HepG2 (cell line): ENCODE measurements around the gene ZBTB32. TPM values are rescaled to one million over a fixed set of nuclear protein-coding genes. Genes with fewer than 3 reads are reported as not detected.
A peak's percentile ranks its signal among the peaks of the same experiment; 100 is the strongest.

Experiments
- ATAC-seq: fragments of 200-7000 bp; cut with Tn5 transposase; 3 replicates; pipeline ENCODE4 v1.9.1; 2020; ENCODE audit warnings: mild to moderate bottlenecking, moderate library complexity
- Bru-seq: library from RNA; stranded (reverse); fragments of 400-500 nt; gene quantifications from one replicate; lab custom pipeline; 2021; lab: Mats Ljungman, UMichigan
- BruChase-seq, 2 experiments: library from RNA; stranded (reverse); fragments of 400-500 nt; gene quantifications; one replicate each; lab custom pipeline; 2021; lab: Mats Ljungman, UMichigan
- BruUV-seq: library from RNA; stranded (reverse); fragments of 400-500 nt; replicated peaks from 2 replicates; lab custom pipeline; 2021; lab: Mats Ljungman, UMichigan
- CTCF ChIA-PET: fragments of 300-600 bp; formaldehyde crosslinking; extraction: SDS; loops from one replicate; lab custom pipeline; 2021; ENCODE audit warnings: low total read pairs, inconsistent platforms, low intra/inter-chr PET ratio; lab: Yijun Ruan, JAX
- POLR2A ChIA-PET: fragments of 350-600 bp; sonication (Branson Sonifier 250); formaldehyde crosslinking; loops from one replicate; lab custom pipeline; 2020; ENCODE audit warnings: antibody characterized with exemption, inconsistent platforms; lab: Yijun Ruan, JAX
- DNase-seq: peaks from one replicate; pipeline ENCODE4 v3.0.0-alpha.2; 2015; ENCODE audit warnings: low spot score
- FAIRE-seq: peaks from 3 replicates; lab custom pipeline; 2011; peaks lifted over from hg19 to GRCh38; lab: Jason Lieb, UNC
- H2AFZ ChIP-seq: one replicate; pipeline ENCODE4 v1.6.1; 2011; ENCODE audit warnings: low read length, inconsistent platforms
- H3K27ac ChIP-seq: fragments of 300-600 bp; 3 replicates; pipeline ENCODE4 v1.8.0; 2011; ENCODE audit warnings: mixed run types, mild to moderate bottlenecking, mixed read lengths, low read length, inconsistent platforms; ENCODE audit not compliant: insufficient read depth; ENCODE audit errors: extremely low read length
- H3K27me3 ChIP-seq, 2 experiments: fragments of 200-600 bp in 1 of 2; 2 replicates in 1 of 2; 3 replicates in 1 of 2; pipeline versions ENCODE4 v1.6.0 to v1.8.0; 2011; ENCODE audit warnings: low read length in 2 of 2, mild to moderate bottlenecking in 2 of 2, moderate library complexity in 2 of 2, inconsistent platforms in 1 of 2; ENCODE audit not compliant: insufficient read depth in 2 of 2, control insufficient read depth in 1 of 2
- H3K36me3 ChIP-seq, 2 experiments: fragments of 200-600 bp in 1 of 2; replicated peaks in 1 of 2; 2 replicates in 1 of 2; 3 replicates in 1 of 2; pipeline versions ENCODE4 v1.5.1 to v1.8.0; 2011; ENCODE audit warnings: low read length in 2 of 2, inconsistent platforms in 1 of 2; ENCODE audit not compliant: insufficient read depth in 2 of 2, control insufficient read depth in 1 of 2
- H3K4me1 ChIP-seq: 2 replicates; pipeline ENCODE4 v1.5.1; 2012; ENCODE audit warnings: low read length, inconsistent platforms; ENCODE audit not compliant: insufficient read depth
- H3K4me2 ChIP-seq: 2 replicates; pipeline ENCODE4 v1.6.0; 2011; ENCODE audit warnings: low read depth, low read length, inconsistent platforms
- H3K4me3 ChIP-seq, 3 experiments: fragments of 200-600 bp in 1 of 3; sonication (generic), shearing (Covaris generic) in 1 of 3; replicated peaks in 1 of 3; 2 replicates each; pipeline ENCODE4 v1.5.1; 2011 to 2016; ENCODE audit warnings: low read length in 3 of 3, inconsistent platforms in 2 of 3, low read depth in 2 of 3, mild to moderate bottlenecking in 2 of 3, control low read depth in 1 of 3, mixed read lengths in 1 of 3; ENCODE audit not compliant: insufficient read depth in 1 of 3
- H3K79me2 ChIP-seq: one replicate; pipeline ENCODE4 v1.6.1; 2011; ENCODE audit warnings: low read length, inconsistent platforms; ENCODE audit not compliant: insufficient read depth
- H3K9ac ChIP-seq: 2 replicates; pipeline ENCODE4 v1.6.0; 2011; ENCODE audit warnings: mild to moderate bottlenecking, low read depth, low read length, inconsistent platforms; ENCODE audit not compliant: insufficient read depth
- H3K9me3 ChIP-seq: 2 replicates; pipeline ENCODE4 v1.5.1; 2012; ENCODE audit warnings: mild to moderate bottlenecking, low read length
- H4K20me1 ChIP-seq: 2 replicates; pipeline ENCODE4 v1.6.0; 2011; ENCODE audit warnings: inconsistent platforms, mild to moderate bottlenecking, low read length, moderate library complexity; ENCODE audit not compliant: insufficient read depth
- MIER2 ChIP-seq: IDR thresholded peaks from 2 replicates; pipeline ENCODE4 v1.6.1; 2016; ENCODE audit warnings: missing biosample characterization, missing genetic modification reagents
- NFIC ChIP-seq: IDR thresholded peaks from 2 replicates; pipeline ENCODE4 v1.6.1; 2012; ENCODE audit warnings: mild to moderate bottlenecking, low read length, inconsistent platforms
- PHF20 ChIP-seq: sonication (generic); formaldehyde crosslinking; IDR thresholded peaks from 2 replicates; pipeline ENCODE4 v1.5.0; 2020; ENCODE audit warnings: mild to moderate bottlenecking, missing genetic modification reagents
- RARA ChIP-seq: IDR thresholded peaks from 2 replicates; pipeline ENCODE4 v1.6.1; 2016; ENCODE audit warnings: missing genetic modification reagents, missing compliant biosample characterization
- SNAI1 ChIP-seq: sonication (generic); formaldehyde crosslinking; IDR thresholded peaks from 2 replicates; pipeline ENCODE4 v1.5.0; 2020; ENCODE audit warnings: mild to moderate bottlenecking, missing genetic modification reagents, borderline replicate concordance
- TAF1 ChIP-seq: sonication (generic); formaldehyde crosslinking; IDR thresholded peaks from 2 replicates; pipeline ENCODE4 v1.4.0; 2020; ENCODE audit warnings: missing genetic modification reagents
- WGBS: methylation state at CpG from one replicate; pipeline ENCODE4 v1.1.6; 2017; ENCODE audit warnings: low lambda C conversion rate; 5-methylcytosine and 5-hydroxymethylcytosine counted together
- in situ Hi-C: cut with HindIII; loops from 2 replicates; pipeline ENCODE4 v1.10.0; 2017; ENCODE audit warnings: low pct_unique_long_range_greater_than_20kb; ENCODE audit not compliant: extremely low pct_ligation_motif_present
- intact Hi-C: fragments of 100-400 bp; cut with micrococcal nuclease; formaldehyde crosslinking; loops from one replicate; pipeline ENCODE4 v1.10.0; 2022; ENCODE audit not compliant: unreplicated experiment
- long read RNA-seq, 2 experiments: library from RNA in 1 of 2; library from polyadenylated mRNA in 1 of 2; stranded (forward) in 1 of 2; unstranded in 1 of 2; transcript quantifications; one replicate each; pipeline ENCODE4 v2.0.0, GENCODE V29; 2019 to 2022
- polyA minus RNA-seq, 3 experiments: library from RNA; depleted of rRNA, polyadenylated mRNA; stranded (reverse); fragments of >200 nt; gene quantifications; 2 replicates each; pipeline ENCODE4 v1.2.3, GENCODE V29; 2011; ENCODE audit warnings: low replicate concordance in 1 of 3
- polyA plus RNA-seq, 8 experiments: library from polyadenylated mRNA; depleted of rRNA in 3 of 8; stranded (reverse) in 7 of 8; unstranded in 1 of 8; fragments of >200 nt; fragmentation: Illumina TruSeq in 4 of 8; extraction: Trizol in 4 of 8; gene quantifications; 2 replicates each; pipeline versions ENCODE4 v1.2.1 to v1.2.3, GENCODE V29; 2011 to 2016; ENCODE audit warnings: low read depth in 4 of 8, missing spikeins in 1 of 8, mixed read lengths in 1 of 8; ENCODE audit not compliant: insufficient read depth in 1 of 8
- total RNA-seq, 5 experiments: library from RNA; depleted of rRNA; stranded (reverse); fragments of >200 nt; fragmentation: Illumina TruSeq; extraction: Trizol; gene quantifications; 2 replicates each; pipeline ENCODE4 v1.2.3, GENCODE V29; 2016; ENCODE audit warnings: low read depth in 1 of 5
- TF ChIP-seq, protein P1 (sequence below): sonication (generic); formaldehyde crosslinking; conservative IDR thresholded peaks from 2 replicates; pipeline ENCODE4 v1.8.0; 2022; ENCODE audit warnings: low read depth, missing genetic modification reagents
- TF ChIP-seq, protein P2 (sequence below): sonication (generic); formaldehyde crosslinking; IDR thresholded peaks from 2 replicates; pipeline ENCODE4 v1.5.1; 2020; ENCODE audit warnings: mild to moderate bottlenecking, missing genetic modification reagents, moderate library complexity
- TF ChIP-seq, protein P3 (sequence below): IDR thresholded peaks from 2 replicates; pipeline ENCODE4 v1.6.1; 2016; ENCODE audit warnings: control low read depth

ZBTB32 gene, protein sequence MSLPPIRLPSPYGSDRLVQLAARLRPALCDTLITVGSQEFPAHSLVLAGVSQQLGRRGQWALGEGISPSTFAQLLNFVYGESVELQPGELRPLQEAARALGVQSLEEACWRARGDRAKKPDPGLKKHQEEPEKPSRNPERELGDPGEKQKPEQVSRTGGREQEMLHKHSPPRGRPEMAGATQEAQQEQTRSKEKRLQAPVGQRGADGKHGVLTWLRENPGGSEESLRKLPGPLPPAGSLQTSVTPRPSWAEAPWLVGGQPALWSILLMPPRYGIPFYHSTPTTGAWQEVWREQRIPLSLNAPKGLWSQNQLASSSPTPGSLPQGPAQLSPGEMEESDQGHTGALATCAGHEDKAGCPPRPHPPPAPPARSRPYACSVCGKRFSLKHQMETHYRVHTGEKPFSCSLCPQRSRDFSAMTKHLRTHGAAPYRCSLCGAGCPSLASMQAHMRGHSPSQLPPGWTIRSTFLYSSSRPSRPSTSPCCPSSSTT
- total RNA-seq (2016; rRNA removed; fragmentation: Illumina TruSeq; extraction: Trizol) (not detected in 2 replicates), polyA plus RNA-seq (2011; rRNA removed) (not detected in 2 replicates), polyA minus RNA-seq (2011; rRNA and poly(A)+ RNA removed; ENCODE audit: low replicate concordance) (not detected in 2 replicates), Bru-seq, nascent RNA (not detected), BruChase-seq, experiment 1, labeled RNA remaining after a 6-hour chase (percentile 18 among the genes with signal in this experiment), BruChase-seq, experiment 2, labeled RNA remaining after a 2-hour chase (percentile 7 among the genes with signal in this experiment)
- not detected in 2 replicates for total RNA-seq (2016; cell fraction: cytosol; rRNA removed; fragmentation: Illumina TruSeq; extraction: Trizol; ENCODE audit: low read depth)
- total RNA-seq (2016; cell fraction: insoluble cytoplasmic fraction; rRNA removed; fragmentation: Illumina TruSeq; extraction: Trizol): not detected in 2 replicates
- not detected in 2 replicates for total RNA-seq (2016; cell fraction: membrane; rRNA removed; fragmentation: Illumina TruSeq; extraction: Trizol)
- total RNA-seq (2016; cell fraction: nucleus; rRNA removed; fragmentation: Illumina TruSeq; extraction: Trizol): not detected in 2 replicates
- not detected in 2 replicates for polyA plus RNA-seq (2011; cell fraction: cytosol; rRNA removed)
- not detected in 2 replicates for polyA plus RNA-seq (2011; cell fraction: nucleus; rRNA removed)
- 0.50 TPM in 1 of 2 replicates, not detected in the other for polyA plus RNA-seq (2012)
- polyA plus RNA-seq (2016; cell fraction: cytosol; fragmentation: Illumina TruSeq; extraction: Trizol; ENCODE audit: low read depth): not detected in 2 replicates
- polyA plus RNA-seq (2016; cell fraction: insoluble cytoplasmic fraction; fragmentation: Illumina TruSeq; extraction: Trizol; ENCODE audit: low read depth): not detected in 2 replicates
- not detected in 2 replicates for polyA plus RNA-seq (2016; cell fraction: membrane; fragmentation: Illumina TruSeq; extraction: Trizol; ENCODE audit: low read depth)
- polyA plus RNA-seq (2016; cell fraction: nucleus; fragmentation: Illumina TruSeq; extraction: Trizol; ENCODE audit: insufficient read depth, low read depth): not detected in 2 replicates
- not detected in 2 replicates for polyA minus RNA-seq (2011; cell fraction: cytosol; rRNA and poly(A)+ RNA removed)
- polyA minus RNA-seq (2011; cell fraction: nucleus; rRNA and poly(A)+ RNA removed): not detected in 2 replicates
- long read RNA-seq, experiment 1: 0 reads
- long read RNA-seq, experiment 2: 0 reads

DNA sequence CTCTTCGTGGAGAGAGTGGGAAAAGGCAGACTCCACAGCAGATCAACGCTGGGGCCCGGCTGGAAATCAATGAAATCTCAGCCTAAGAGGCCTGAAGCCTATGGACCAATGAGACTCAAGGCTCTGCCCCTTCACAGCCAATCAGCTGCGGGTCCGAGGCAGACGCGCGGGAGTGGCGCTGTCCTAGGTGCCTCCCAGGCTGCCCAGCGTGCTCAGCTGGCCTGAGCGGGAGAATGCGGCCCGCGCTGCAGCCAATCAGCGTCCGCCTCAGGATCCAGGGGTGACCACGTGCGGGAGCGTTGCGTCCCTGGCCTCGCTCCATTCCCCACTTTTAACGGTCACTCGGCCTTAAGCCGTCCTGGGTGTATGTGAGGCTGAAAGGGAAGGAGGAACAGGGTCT lies at the start of gene ZBTB32:
Gene ZBTB32 (plus strand): TSS at position 341 of the 400 bp plus-strand sequence. CDS start 10,069 bp downstream, outside the sequence.
- H3K9me3 ChIP-seq: no peaks in the 10 kb centered on the region
- no peak for ATAC-seq
- H3K9ac ChIP-seq: no peak within 1 kb of the TSS
- ChIA-PET CTCF (no interaction called here), POLR2A (interaction anchor here (1.1 kb wide), 1 partner anchor 56 kb away, joined by 3 read pairs; the partner anchor contains the start of gene COX6B1)
- no peaks in the 10 kb centered on the region for H3K36me3 ChIP-seq
- no peak within 1 kb of the TSS for H2AFZ ChIP-seq
- no peaks in the 10 kb centered on the region for H4K20me1 ChIP-seq
- H3K4me3 ChIP-seq: no peak within 1 kb of the TSS
- no peak for FAIRE-seq
- in situ Hi-C loops: no loop called here
- H3K4me1 ChIP-seq: peaks cover 23% of the 10 kb centered on the region
- H3K79me2 ChIP-seq: no peaks in the 10 kb centered on the region
- no peaks in the 10 kb centered on the region; a peak in 1 of 5 replicates for H3K27me3 ChIP-seq
- peak within 1 kb of the TSS; percentile 92; the same call in 1 of the 2 replicates for H3K4me2 ChIP-seq
- DNase-seq: no peak
- 89% methylated on average over 16 of the region's 24 CpGs for WGBS
- H3K27ac ChIP-seq: no peak within 1 kb of the TSS
- no TSS peak for BruUV-seq
- intact Hi-C loops: no loop called here
- TF ChIP-seq MIER2 (0 out of 2 replicates have a peak, but pooled peaks have one; percentile 42), NFIC (no peak), RARA (CRISPR knock-in tag) (no peak), PHF20 (CRISPR knock-in tag) (no peak), SNAI1 (CRISPR knock-in tag) (no peak), TAF1 (no peak)
- TF ChIP-seq, protein P1, sequence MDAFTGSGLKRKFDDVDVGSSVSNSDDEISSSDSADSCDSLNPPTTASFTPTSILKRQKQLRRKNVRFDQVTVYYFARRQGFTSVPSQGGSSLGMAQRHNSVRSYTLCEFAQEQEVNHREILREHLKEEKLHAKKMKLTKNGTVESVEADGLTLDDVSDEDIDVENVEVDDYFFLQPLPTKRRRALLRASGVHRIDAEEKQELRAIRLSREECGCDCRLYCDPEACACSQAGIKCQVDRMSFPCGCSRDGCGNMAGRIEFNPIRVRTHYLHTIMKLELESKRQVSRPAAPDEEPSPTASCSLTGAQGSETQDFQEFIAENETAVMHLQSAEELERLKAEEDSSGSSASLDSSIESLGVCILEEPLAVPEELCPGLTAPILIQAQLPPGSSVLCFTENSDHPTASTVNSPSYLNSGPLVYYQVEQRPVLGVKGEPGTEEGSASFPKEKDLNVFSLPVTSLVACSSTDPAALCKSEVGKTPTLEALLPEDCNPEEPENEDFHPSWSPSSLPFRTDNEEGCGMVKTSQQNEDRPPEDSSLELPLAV (CRISPR knock-in tag): no peak
- TF ChIP-seq, protein P2, sequence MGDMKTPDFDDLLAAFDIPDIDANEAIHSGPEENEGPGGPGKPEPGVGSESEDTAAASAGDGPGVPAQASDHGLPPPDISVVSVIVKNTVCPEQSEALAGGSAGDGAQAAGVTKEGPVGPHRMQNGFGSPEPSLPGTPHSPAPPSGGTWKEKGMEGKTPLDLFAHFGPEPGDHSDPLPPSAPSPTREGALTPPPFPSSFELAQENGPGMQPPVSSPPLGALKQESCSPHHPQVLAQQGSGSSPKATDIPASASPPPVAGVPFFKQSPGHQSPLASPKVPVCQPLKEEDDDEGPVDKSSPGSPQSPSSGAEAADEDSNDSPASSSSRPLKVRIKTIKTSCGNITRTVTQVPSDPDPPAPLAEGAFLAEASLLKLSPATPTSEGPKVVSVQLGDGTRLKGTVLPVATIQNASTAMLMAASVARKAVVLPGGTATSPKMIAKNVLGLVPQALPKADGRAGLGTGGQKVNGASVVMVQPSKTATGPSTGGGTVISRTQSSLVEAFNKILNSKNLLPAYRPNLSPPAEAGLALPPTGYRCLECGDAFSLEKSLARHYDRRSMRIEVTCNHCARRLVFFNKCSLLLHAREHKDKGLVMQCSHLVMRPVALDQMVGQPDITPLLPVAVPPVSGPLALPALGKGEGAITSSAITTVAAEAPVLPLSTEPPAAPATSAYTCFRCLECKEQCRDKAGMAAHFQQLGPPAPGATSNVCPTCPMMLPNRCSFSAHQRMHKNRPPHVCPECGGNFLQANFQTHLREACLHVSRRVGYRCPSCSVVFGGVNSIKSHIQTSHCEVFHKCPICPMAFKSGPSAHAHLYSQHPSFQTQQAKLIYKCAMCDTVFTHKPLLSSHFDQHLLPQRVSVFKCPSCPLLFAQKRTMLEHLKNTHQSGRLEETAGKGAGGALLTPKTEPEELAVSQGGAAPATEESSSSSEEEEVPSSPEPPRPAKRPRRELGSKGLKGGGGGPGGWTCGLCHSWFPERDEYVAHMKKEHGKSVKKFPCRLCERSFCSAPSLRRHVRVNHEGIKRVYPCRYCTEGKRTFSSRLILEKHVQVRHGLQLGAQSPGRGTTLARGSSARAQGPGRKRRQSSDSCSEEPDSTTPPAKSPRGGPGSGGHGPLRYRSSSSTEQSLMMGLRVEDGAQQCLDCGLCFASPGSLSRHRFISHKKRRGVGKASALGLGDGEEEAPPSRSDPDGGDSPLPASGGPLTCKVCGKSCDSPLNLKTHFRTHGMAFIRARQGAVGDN (CRISPR knock-in tag): 0 out of 2 replicates have a peak, but pooled peaks have one; percentile 13
- TF ChIP-seq, protein P3, sequence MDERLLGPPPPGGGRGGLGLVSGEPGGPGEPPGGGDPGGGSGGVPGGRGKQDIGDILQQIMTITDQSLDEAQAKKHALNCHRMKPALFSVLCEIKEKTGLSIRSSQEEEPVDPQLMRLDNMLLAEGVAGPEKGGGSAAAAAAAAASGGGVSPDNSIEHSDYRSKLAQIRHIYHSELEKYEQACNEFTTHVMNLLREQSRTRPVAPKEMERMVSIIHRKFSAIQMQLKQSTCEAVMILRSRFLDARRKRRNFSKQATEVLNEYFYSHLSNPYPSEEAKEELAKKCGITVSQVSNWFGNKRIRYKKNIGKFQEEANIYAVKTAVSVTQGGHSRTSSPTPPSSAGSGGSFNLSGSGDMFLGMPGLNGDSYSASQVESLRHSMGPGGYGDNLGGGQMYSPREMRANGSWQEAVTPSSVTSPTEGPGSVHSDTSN: no peak
